ENCODE data around the gene HTT-AS. TPM values are rescaled to one million over a fixed set of nuclear protein-coding genes. Genes with fewer than 3 reads are reported as not detected.
A peak's percentile ranks its signal among the peaks of the same experiment; 100 is the strongest.

HTT-AS gene
- total RNA-seq, 4 donors from 2014 or later = not detected

DNA sequence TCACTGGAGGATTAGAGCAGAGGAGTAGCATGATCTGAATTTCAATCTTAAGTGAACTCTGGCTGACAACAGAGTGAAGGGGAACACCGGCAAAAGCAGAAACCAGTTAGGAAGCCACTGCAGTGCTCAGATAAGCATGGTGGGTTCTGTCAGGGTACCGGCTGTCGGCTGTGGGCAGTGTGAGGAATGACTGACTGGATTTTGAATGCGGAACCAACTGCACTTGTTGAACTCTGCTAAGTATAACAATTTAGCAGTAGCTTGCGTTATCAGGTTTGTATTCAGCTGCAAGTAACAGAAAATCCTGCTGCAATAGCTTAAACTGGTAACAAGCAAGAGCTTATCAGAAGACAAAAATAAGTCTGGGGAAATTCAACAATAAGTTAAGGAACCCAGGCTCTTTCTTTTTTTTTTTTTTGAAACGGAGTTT is 5.4 kb upstream of the HTT-AS start:
- no peak for ATAC-seq
- Histone ChIP-seq H3K36me3 (no peaks in the 10 kb centered on the region), H3K4me3 (no peak overlapping the region), H3K4me1 (peaks cover 0 to 53% (median 5%) of the 10 kb centered on the region in 3 donors), H3K27me3 (no peaks in the 10 kb centered on the region), H3K27ac (no peak overlapping the region), H3K9me3 (no peaks in the 10 kb centered on the region)
- TF ChIP-seq, protein P1, sequence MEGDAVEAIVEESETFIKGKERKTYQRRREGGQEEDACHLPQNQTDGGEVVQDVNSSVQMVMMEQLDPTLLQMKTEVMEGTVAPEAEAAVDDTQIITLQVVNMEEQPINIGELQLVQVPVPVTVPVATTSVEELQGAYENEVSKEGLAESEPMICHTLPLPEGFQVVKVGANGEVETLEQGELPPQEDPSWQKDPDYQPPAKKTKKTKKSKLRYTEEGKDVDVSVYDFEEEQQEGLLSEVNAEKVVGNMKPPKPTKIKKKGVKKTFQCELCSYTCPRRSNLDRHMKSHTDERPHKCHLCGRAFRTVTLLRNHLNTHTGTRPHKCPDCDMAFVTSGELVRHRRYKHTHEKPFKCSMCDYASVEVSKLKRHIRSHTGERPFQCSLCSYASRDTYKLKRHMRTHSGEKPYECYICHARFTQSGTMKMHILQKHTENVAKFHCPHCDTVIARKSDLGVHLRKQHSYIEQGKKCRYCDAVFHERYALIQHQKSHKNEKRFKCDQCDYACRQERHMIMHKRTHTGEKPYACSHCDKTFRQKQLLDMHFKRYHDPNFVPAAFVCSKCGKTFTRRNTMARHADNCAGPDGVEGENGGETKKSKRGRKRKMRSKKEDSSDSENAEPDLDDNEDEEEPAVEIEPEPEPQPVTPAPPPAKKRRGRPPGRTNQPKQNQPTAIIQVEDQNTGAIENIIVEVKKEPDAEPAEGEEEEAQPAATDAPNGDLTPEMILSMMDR (IDR thresholded peaks at IDR 0.05) = no peak
- no peak for TF ChIP-seq POLR2A (IDR thresholded peaks at IDR 0.05)
- 70 to 72% methylated on average over 3 to 5 of the region's 6 CpGs for WGBS, 2 donors (ENCODE audit: low coverage in 1 of 2)

DNA sequence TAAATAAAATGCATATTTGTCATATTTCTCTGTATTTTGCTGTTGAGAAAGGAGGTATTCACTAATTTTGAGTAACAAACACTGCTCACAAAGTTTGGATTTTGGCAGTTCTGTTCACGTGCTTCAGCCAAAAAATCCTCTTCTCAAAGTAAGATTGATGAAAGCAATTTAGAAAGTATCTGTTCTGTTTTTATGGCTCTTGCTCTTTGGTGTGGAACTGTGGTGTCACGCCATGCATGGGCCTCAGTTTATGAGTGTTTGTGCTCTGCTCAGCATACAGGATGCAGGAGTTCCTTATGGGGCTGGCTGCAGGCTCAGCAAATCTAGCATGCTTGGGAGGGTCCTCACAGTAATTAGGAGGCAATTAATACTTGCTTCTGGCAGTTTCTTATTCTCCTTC is 3.5 kb upstream of the HTT-AS start:
- no peak for ATAC-seq
- TF ChIP-seq POLR2A (IDR thresholded peaks at IDR 0.05) = no peak
- TF ChIP-seq POLR2AphosphoS5 (IDR thresholded peaks at IDR 0.05) = no peak
- TF ChIP-seq EP300 (IDR thresholded peaks at IDR 0.05) = no peak
- TF ChIP-seq, protein P1 (IDR thresholded peaks at IDR 0.05) = no peak
- no peak overlapping the region for H3K4me3 ChIP-seq
- H3K27ac ChIP-seq = no peak overlapping the region
- no peaks in the 10 kb centered on the region for H3K36me3 ChIP-seq
- peaks cover 0 to 60% (median 10%) of the 10 kb centered on the region in 3 donors for H3K4me1 ChIP-seq
- H3K27me3 ChIP-seq = no peaks in the 10 kb centered on the region
- no peaks in the 10 kb centered on the region for H3K9me3 ChIP-seq
- WGBS, 2 donors (ENCODE audit: low coverage in 1 of 2) = 68 to 75% methylated on average over 2 of the region's 2 CpGs

DNA sequence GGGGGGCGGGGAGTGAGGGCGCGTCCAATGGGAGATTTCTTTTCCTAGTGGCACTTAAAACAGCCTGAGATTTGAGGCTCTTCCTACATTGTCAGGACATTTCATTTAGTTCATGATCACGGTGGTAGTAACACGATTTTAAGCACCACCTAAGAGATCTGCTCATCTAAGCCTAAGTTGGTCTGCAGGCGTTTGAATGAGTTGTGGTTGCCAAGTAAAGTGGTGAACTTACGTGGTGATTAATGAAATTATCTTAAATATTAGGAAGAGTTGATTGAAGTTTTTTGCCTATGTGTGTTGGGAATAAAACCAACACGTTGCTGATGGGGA is 1.3 kb upstream of the HTT-AS start:
- Histone ChIP-seq H3K9me3 (no peaks in the 10 kb centered on the region), H3K4me1 (peaks cover 0 to 60% (median 10%) of the 10 kb centered on the region in 3 donors), H3K36me3 (no peaks in the 10 kb centered on the region), H3K27ac (peak overlapping the region in 3 of 4 donors; percentile 88 to 97 (median 91)), H3K4me3 (peak overlapping the region; percentile 57 to 68), H3K27me3 (no peaks in the 10 kb centered on the region)
- 0% methylated on average over 1 to 5 of the region's 8 CpGs for WGBS, 2 donors (ENCODE audit: low coverage in 1 of 2)
- no peak for ATAC-seq
- TF ChIP-seq EP300 (IDR thresholded peaks at IDR 0.05) = no peak
- TF ChIP-seq, protein P1 (IDR thresholded peaks at IDR 0.05) = no peak

DNA sequence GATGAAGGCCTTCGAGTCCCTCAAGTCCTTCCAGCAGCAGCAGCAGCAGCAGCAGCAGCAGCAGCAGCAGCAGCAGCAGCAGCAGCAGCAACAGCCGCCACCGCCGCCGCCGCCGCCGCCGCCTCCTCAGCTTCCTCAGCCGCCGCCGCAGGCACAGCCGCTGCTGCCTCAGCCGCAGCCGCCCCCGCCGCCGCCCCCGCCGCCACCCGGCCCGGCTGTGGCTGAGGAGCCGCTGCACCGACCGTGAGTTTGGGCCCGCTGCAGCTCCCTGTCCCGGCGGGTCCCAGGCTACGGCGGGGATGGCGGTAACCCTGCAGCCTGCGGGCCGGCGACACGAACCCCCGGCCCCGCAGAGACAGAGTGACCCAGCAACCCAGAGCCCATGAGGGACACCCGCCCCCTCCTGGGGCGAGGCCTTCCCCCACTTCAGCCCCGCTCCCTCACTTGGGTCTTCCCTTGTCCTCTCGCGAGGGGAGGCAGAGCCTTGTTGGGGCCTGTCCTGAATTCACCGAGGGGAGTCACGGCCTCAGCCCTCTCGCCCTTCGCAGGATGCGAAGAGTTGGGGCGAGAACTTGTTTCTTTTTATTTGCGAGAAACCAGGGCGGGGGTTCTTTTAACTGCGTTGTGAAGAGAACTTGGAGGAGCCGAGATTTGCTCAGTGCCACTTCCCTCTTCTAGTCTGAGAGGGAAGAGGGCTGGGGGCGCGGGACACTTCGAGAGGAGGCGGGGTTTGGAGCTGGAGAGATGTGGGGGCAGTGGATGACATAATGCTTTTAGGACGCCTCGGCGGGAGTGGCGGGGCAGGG is 711 bp upstream of the HTT-AS start:
- H3K27ac ChIP-seq = peak overlapping the region; percentile 13 to 97 (median 90)
- no peaks in the 10 kb centered on the region for H3K36me3 ChIP-seq
- H3K4me1 ChIP-seq = peaks cover 0 to 59% (median 10%) of the 10 kb centered on the region in 3 donors
- no peaks in the 10 kb centered on the region for H3K27me3 ChIP-seq
- ATAC-seq = peak; percentile 2
- 0% methylated on average over 2 to 4 of the region's 60 CpGs for WGBS, 2 donors (ENCODE audit: low coverage in 1 of 2)
- H3K9me3 ChIP-seq = no peaks in the 10 kb centered on the region
- no peak for TF ChIP-seq EP300 (IDR thresholded peaks at IDR 0.05)
- no peak for TF ChIP-seq POLR2AphosphoS5 (IDR thresholded peaks at IDR 0.05)
- TF ChIP-seq, protein P1 (IDR thresholded peaks at IDR 0.05) = no peak
- TF ChIP-seq POLR2A (IDR thresholded peaks at IDR 0.05) = no peak
- H3K4me3 ChIP-seq = peak overlapping the region; percentile 57 to 68
